ENCODE data around the gene ING2.
"Not testable (repeated sequence)": the region's sequence is repeated elsewhere in the genome, so short reads cannot be mapped to it uniquely, and the experiment has no call there.

Gene ING2

GRCh38 chr4:183553147-183553478, 48.3 kb downstream of the ING2 start:
- not testable (repeated sequence) for H3K36me3 ChIP-seq (ENCODE audit: insufficient read depth, low read length); H3K4me3 ChIP-seq (ENCODE audit: low read length); H3K4me2 ChIP-seq (ENCODE audit: low read length); H3K9ac ChIP-seq (ENCODE audit: low read depth, low read length); H3K4me1 ChIP-seq (ENCODE audit: control insufficient read depth, insufficient read depth, low read length); H3K9me3 ChIP-seq (replicated peaks; ENCODE audit: low read length); H3K27me3 ChIP-seq (ENCODE audit: control insufficient read depth, insufficient read depth, low read length)

- no peak overlapping the region for H3K4me2 ChIP-seq (ENCODE audit: low read length)
- H3K9ac ChIP-seq (ENCODE audit: low read depth, low read length) = no peak overlapping the region
- peaks cover 2% of the 10 kb centered on the region for H3K27me3 ChIP-seq (ENCODE audit: control insufficient read depth, insufficient read depth, low read length)
- H3K4me3 ChIP-seq (ENCODE audit: low read length) = no peak overlapping the region
- no peaks in the 10 kb centered on the region for H3K9me3 ChIP-seq (replicated peaks; ENCODE audit: low read length)
- H3K36me3 ChIP-seq (ENCODE audit: insufficient read depth, low read length) = no peaks in the 10 kb centered on the region
- H3K4me1 ChIP-seq (ENCODE audit: control insufficient read depth, insufficient read depth, low read length) = no peaks in the 10 kb centered on the region
Measured at GRCh38 chr4:183553601-183554345, 48.9 kb downstream of the ING2 start.

- H3K27me3 ChIP-seq (ENCODE audit: control insufficient read depth, insufficient read depth, low read length) = peaks cover 5% of the 10 kb centered on the region
- no peak overlapping the region for H3K9ac ChIP-seq (ENCODE audit: low read depth, low read length)
Measured at GRCh38 chr4:183554346-183554686, 49.5 kb downstream of the ING2 start.

GRCh38 chr4:183554878-183555585, 50.2 kb downstream of the ING2 start:
- no peaks in the 10 kb centered on the region for H3K4me1 ChIP-seq (ENCODE audit: control insufficient read depth, insufficient read depth, low read length)
- no peak overlapping the region for H3K4me2 ChIP-seq (ENCODE audit: low read length)
- H3K9me3 ChIP-seq (replicated peaks; ENCODE audit: low read length) = no peaks in the 10 kb centered on the region
- no peak overlapping the region for H3K9ac ChIP-seq (ENCODE audit: low read depth, low read length)
- no peaks in the 10 kb centered on the region for H3K36me3 ChIP-seq (ENCODE audit: insufficient read depth, low read length)
- H3K27me3 ChIP-seq (ENCODE audit: control insufficient read depth, insufficient read depth, low read length) = peaks cover 5% of the 10 kb centered on the region
- no peak overlapping the region for H3K4me3 ChIP-seq (ENCODE audit: low read length)

More at GRCh38 chr4:183554346-183554686, 49.5 kb downstream of the ING2 start:
- Histone ChIP-seq H3K36me3 (ENCODE audit: insufficient read depth, low read length) (no peaks in the 10 kb centered on the region), H3K4me3 (ENCODE audit: low read length) (no peak overlapping the region), H3K9me3 (replicated peaks; ENCODE audit: low read length) (no peaks in the 10 kb centered on the region), H3K4me2 (ENCODE audit: low read length) (no peak overlapping the region), H3K4me1 (ENCODE audit: control insufficient read depth, insufficient read depth, low read length) (no peaks in the 10 kb centered on the region)

GRCh38 chr4:183556947-183557346, 52.1 kb downstream of the ING2 start:
- Histone ChIP-seq H3K9ac (ENCODE audit: low read depth, low read length) (no peak overlapping the region), H3K9me3 (replicated peaks; ENCODE audit: low read length) (no peaks in the 10 kb centered on the region), H3K4me3 (ENCODE audit: low read length) (no peak overlapping the region), H3K27me3 (ENCODE audit: control insufficient read depth, insufficient read depth, low read length) (peaks cover 5% of the 10 kb centered on the region), H3K4me1 (ENCODE audit: control insufficient read depth, insufficient read depth, low read length) (no peaks in the 10 kb centered on the region), H3K36me3 (ENCODE audit: insufficient read depth, low read length) (no peaks in the 10 kb centered on the region), H3K4me2 (ENCODE audit: low read length) (no peak overlapping the region)

- no peak overlapping the region for H3K4me3 ChIP-seq (ENCODE audit: low read length)
Measured at GRCh38 chr4:183557611-183558010, 52.8 kb downstream of the ING2 start.

GRCh38 chr4:183558873-183559272, 54.0 kb downstream of the ING2 start:
- Histone ChIP-seq H3K9me3 (replicated peaks; ENCODE audit: low read length) (no peaks in the 10 kb centered on the region), H3K36me3 (ENCODE audit: insufficient read depth, low read length) (no peaks in the 10 kb centered on the region), H3K4me1 (ENCODE audit: control insufficient read depth, insufficient read depth, low read length) (no peaks in the 10 kb centered on the region), H3K4me2 (ENCODE audit: low read length) (no peak overlapping the region), H3K27me3 (ENCODE audit: control insufficient read depth, insufficient read depth, low read length) (peaks cover 11% of the 10 kb centered on the region), H3K9ac (ENCODE audit: low read depth, low read length) (no peak overlapping the region), H3K4me3 (ENCODE audit: low read length) (no peak overlapping the region)

More at GRCh38 chr4:183557611-183558010, 52.8 kb downstream of the ING2 start:
- no peak overlapping the region for H3K4me2 ChIP-seq (ENCODE audit: low read length)
- no peaks in the 10 kb centered on the region for H3K9me3 ChIP-seq (replicated peaks; ENCODE audit: low read length)
- no peak overlapping the region for H3K9ac ChIP-seq (ENCODE audit: low read depth, low read length)
- H3K4me1 ChIP-seq (ENCODE audit: control insufficient read depth, insufficient read depth, low read length) = no peaks in the 10 kb centered on the region
- peaks cover 5% of the 10 kb centered on the region for H3K27me3 ChIP-seq (ENCODE audit: control insufficient read depth, insufficient read depth, low read length)
- H3K36me3 ChIP-seq (ENCODE audit: insufficient read depth, low read length) = no peaks in the 10 kb centered on the region

GRCh38 chr4:183561905-183562304, 57.0 kb downstream of the ING2 start:
- Histone ChIP-seq H3K36me3 (ENCODE audit: insufficient read depth, low read length) (no peaks in the 10 kb centered on the region), H3K4me3 (ENCODE audit: low read length) (no peak overlapping the region), H3K9me3 (replicated peaks; ENCODE audit: low read length) (no peaks in the 10 kb centered on the region), H3K9ac (ENCODE audit: low read depth, low read length) (no peak overlapping the region), H3K4me2 (ENCODE audit: low read length) (no peak overlapping the region), H3K4me1 (ENCODE audit: control insufficient read depth, insufficient read depth, low read length) (no peaks in the 10 kb centered on the region), H3K27me3 (ENCODE audit: control insufficient read depth, insufficient read depth, low read length) (peaks cover 26% of the 10 kb centered on the region)
